Renal pelvis (tissue), 4 donors: ENCODE measurements around the gene SH2D3A. TPM values are rescaled to one million over a fixed set of nuclear protein-coding genes. Genes with fewer than 3 reads are reported as not detected.
"Not testable (repeated sequence)": the region's sequence is repeated elsewhere in the genome, so short reads cannot be mapped to it uniquely, and the experiment has no call there.

Experiments
- DNase-seq: peaks from one replicate; pipeline ENCODE4 v3.0.0-alpha.2; 2013
- polyA plus RNA-seq, 3 donors: library from polyadenylated mRNA; unstranded; fragments of 120-200 nt; gene quantifications; one replicate each; pipeline ENCODE4 v1.2.1, GENCODE V29; 2013; ENCODE audit not compliant: insufficient read length in 3 of 3

The SH2D3A gene
- polyA plus RNA-seq, 3 donors = 5.7 to 10.1 (median 10.0) TPM

GRCh38 chr19:6721773-6722172, 45.5 kb downstream of the SH2D3A start:
- DNase-seq = no peak

GRCh38 chr19:6721138-6721474, 46.1 kb downstream of the SH2D3A start:
- DNase-seq = no peak

GRCh38 chr19:6720369-6721137, 46.7 kb downstream of the SH2D3A start, which contains the start of gene C3:
TSS of gene C3 (minus strand) at chr19:6720650. CDS start at chr19:6720589, 61 bp downstream.
- DNase-seq = no peak

DNA sequence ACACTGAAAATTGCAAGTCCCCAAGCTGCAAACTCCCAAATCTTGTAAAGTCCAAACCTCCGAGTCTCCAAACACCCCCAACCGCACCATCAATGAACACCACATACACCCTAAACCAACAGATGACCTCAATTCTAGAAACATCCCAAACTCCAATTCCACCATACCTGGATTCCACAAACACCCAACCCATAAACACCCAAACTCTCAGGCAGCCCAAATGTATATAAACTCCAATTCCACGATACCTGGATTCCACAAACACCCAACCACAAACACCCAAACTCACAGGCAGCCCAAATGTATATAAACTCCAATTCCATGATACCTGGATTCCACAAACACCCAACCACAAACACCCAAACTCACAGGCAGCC, 47.3 kb downstream of the SH2D3A start:
- DNase-seq = no peak

DNA sequence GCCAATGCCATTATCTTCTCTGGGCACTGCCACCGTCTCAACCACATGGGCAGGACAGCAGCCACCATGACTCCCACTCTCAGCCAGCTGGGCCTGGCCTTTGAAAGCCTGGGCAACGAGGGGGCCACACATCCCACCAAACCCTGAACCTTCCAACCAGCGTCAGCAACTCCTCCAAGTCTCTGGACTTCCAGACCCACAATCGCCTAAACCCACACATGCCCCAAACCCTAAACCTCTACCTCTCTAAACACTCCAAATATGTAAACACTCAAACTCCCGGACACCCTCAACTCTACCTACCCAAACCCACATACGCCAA, 47.7 kb downstream of the SH2D3A start:
- no peak for DNase-seq

DNA sequence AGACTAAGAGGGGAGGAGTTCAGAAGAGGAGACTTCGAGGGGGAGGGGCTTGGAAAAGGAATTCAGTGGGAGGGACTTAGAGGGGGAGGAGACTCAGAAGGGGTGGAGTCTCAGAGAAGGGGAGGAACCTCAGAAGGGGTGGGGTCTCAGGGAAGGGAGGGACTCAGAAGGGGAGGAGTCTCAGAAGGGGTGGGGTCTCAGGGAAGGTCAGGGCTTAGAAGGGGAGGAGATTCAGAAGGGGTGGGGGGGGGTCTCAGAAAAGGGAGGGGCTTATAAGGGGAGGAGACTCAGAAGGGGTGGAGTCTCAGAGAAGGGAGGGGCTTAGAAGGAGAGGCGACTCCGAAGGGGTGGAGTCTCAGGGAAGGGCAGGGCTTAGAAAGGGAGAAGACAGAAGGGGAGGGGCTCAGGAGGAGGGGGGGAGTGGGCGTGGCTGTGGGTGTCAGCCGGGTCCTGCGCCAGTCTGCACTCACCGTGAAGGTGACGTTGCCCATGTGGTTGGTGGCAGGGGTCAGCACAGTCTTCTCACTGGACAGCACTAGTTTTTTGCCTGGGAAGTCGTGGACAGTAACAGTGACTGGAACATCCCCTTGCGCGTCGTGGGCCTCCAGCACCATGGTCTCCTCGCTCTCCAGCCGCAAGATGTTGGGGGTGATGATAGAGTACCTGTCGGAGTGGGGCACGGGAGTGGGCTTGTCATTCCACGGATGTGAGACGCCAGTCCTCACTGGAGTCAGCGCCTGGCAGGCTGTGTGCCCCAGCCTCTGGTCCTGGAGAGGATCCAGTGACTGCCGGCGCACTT, 48.3 kb downstream of the SH2D3A start:
- DNase-seq = no peak

DNA sequence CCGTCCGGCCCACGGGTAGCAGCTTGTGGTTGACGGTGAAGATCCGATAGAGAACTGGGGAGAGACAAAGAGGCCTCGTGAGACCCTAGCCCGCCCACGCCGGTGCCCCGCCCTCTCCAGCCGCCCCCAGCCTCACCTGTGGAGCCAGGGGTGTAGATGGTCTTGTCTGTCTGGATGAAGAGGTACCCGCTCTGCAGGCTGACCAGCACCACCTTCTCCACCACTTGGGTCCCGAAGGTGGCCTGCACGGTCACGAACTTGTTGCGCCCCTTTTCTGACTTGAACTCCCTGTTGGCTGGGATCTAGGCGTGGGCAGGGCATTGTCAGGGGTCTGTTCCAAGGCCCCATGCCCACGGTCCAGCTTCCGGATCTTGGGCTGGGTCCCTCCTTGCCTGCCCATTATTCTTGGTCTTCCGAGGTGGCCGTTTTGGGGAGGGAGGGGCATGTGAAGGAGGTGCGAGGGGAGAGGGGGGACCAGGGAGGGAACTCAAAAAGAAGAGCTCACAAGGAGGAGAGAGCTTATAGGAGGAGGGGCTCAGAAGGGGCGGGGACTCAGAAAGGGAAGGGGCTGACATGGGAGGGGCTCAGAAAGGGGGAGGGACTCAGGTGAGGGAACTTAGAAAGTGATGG, 49.0 kb downstream of the SH2D3A start:
- DNase-seq = no peak

- no peak for DNase-seq
Measured at GRCh38 chr19:6717441-6717971, 49.7 kb downstream of the SH2D3A start.

DNA sequence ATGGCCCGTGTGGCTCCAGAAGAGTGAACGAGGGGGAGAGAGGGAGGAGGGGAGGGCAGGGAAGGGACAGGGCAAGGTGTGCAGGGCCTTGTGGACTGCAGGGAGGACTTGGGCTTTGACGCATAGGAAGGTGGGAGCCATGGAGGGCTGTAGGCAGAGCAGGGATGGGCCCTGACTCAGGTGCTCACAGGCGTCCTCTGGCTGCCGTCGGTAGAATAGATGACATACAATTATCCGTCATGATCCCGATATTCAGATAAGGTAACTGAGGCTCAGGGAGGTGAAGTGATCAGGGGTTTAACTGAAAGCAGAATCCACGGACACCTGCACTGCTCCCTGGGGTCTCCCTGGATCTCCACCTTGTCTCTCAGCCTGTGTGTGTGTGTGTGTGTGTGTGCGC, 50.2 kb downstream of the SH2D3A start:
- DNase-seq = no peak

GRCh38 chr19:6716610-6716970, 50.6 kb downstream of the SH2D3A start:
- no peak for DNase-seq

DNA sequence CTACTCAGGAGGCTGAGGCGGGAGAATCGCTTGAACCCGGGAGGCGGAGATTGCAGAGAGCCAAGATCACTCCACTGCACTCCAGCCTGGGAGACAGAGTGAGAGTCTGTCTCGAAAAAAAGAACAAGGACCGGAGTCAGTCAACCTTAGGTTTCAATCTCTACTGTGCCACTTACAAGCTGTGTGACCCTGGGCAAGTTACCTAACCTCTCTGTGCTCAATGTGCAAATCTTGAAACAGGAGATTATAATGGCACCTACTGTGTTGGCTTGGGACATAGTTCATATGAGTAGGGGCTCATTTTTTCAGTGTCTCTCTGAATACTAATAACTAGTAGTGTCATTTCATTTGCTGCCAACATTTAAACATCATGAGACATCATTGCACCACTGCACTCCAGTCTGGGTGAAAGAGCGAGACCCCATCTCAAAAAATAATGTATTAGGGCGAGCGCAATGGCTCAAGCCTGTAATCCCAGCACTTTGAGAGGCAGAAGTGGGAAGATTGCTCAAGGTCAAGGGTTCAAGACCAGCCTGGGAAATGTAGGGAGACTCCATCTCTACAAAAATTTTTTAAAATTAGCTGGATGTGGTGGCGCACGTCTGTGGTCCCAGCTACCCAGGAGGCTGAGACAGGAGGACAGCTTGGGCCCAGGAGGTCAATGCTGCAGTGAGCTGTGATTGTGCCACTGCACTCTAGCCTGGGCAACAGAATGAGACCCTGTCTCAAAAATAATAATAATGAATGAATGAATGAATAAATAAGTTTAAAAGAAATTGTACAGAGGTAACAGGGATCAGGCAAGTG, 52.3 kb downstream of the SH2D3A start:
- no peak for DNase-seq

DNA sequence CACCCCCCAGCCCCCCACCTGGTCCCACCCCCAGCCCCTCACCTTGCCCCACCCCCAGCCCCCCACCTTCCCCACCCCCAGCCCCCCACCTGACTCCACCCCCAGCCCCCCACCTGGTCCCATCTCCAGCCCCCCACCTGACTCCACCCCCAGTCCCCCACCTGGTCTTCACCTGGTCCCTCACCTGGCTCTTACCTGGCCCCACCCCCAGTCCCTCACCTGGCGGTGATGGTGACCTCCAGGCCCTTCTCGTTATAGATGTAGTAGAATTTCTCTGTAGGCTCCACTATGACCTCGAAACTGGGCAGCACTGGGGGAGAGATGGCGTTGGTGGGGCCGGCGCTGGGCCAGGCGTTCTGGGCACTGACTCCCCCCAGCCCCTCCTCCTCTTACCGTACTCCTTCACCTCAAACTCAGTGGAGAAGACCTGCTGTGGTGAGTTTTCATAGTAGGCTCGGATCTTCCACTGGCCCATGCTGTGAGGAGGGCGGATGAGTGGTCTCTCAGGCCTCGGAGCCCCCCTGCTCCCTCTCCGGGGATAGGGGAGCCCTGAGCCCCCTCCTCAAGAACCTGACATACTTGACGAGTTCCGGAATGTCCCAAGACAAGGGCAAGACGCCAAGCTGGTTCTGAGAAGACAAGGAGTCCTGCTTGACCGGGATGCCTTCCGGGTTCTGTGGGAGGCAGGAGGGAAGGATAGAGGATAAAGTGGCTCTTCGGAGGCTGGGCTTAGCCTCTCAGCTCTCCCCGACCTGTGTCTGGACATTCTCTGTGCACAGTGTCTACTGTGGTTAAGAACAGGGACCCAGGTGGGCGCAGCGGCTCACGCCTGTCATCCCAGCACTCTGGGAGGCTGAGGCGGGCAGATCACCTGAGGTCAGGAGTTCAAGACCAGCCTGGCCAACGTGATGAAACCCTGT, 53.2 kb downstream of the SH2D3A start:
- DNase-seq = no peak

- no peak for DNase-seq
Measured at GRCh38 chr19:6712692-6713670, 54.3 kb downstream of the SH2D3A start.

DNA sequence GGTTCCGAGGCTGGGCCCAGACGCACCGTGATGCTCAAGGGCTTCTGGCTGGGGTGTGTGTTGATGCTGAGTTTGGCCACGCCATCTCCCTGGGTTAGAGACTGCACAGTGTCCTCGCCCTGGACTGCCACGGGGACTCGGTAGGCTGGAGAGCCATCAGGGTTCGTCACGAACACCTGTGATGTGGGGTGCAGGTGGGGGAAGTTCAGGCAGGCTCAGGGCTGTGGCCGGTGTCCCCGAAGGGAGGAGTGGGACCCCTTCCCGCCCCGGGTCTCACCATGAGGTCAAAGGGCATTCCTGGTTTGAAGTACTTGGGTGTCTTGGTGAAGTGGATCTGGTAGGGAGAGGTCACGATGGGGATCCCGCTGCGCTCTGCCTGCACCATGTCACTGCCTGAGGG, 55.0 kb downstream of the SH2D3A start:
- no peak for DNase-seq

DNA sequence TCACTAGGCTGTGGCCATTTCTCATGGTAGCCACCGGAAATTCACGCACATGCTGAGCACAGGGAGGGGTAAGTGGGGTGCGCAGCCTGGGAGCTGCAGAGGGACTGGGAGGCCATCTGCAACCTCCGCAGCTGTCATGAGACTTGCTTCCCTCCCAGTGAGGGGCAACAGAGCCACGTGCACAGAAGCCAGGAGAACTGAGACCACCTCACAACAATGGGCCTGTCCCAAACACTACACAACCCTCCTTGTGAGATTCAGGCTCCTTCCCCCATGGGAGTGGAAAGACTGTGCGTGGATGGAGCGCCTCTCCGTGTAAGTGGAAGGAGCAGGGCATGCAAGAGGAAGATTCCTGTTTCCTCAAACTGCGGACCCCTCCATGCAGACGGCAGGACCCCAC, 55.6 kb downstream of the SH2D3A start:
- DNase-seq = no peak

- no peak for DNase-seq
Measured at GRCh38 chr19:6711078-6711361, 56.2 kb downstream of the SH2D3A start.

- DNase-seq = no peak
Measured at GRCh38 chr19:6710273-6711077, 56.8 kb downstream of the SH2D3A start.

- DNase-seq = no peak
Measured at GRCh38 chr19:6709549-6709948, 57.7 kb downstream of the SH2D3A start.

GRCh38 chr19:6708913-6709312, 58.3 kb downstream of the SH2D3A start:
- not testable (repeated sequence) for DNase-seq
